GM21723 (cell line): ENCODE data around the gene TTC16.
A peak's percentile ranks its signal among the peaks of the same experiment; 100 is the strongest.

ENCODE experiments used
- ATAC-seq: cut with Tn5 transposase; IDR thresholded peaks from one replicate; pipeline ENCODE4 v1.9.1; 2021; ENCODE audit warnings: mild to moderate bottlenecking, moderate library complexity; ENCODE audit not compliant: unreplicated experiment

Gene TTC16

DNA sequence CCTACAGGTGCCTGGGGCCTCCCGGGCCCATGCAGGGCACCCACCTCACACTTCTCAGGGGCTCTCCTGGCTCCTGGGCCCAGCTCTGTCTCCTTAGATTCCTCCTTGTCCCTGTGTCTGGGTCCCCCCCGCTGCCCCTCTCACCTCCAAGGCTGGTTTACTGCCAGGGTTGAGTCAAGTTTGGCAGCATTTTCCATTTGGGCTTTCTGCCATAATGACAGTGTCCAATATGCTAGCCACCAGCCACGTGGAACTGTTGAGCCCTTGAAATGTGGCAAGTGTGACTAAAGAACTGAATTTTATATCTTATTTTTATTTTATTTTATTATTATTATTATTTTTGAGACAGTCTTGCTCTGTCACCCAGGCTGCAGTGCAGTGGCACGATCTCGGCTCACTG is 1.9 kb downstream of the TTC16 start:
- ATAC-seq, result no peak

DNA sequence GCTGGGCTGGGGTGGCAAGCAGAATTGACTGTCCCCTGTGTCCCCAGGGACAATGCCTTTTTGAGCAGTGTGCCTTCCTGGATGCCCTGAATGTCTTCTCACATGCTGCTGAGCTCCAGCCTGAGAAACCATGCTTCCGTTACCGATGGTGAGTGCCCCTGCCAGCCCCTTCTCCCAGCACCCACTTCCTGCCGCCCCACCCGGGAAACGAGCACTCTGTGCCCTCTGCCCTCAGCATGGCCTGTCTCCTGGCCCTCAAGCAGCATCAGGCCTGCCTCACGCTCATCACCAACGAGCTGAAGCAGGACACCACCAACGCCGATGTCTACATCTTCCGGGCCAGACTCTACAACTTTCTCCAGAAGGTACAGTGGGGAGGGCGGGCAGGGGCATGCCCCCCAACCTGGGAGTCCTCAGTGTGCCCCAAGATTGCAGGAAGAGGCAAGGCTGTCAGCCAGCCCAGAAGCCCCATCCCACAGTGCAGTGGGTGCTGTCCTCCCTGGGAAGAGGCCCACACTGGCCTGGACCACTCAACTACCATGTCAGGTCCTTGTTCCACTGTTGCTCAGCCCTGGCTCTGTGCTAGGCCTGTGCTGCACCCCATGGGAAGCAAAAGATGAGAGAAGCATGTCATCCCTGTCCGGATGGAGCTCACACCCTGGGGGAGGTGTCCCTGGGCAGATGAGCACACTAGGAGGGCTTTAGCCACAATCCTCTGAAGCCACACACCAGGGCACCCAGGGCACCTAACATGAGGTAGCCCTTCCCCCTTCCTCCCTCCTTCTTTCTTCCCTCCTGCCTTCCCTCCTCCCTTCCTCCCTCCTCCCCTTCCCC is 4.4 kb downstream of the TTC16 start:
- ATAC-seq, result no peak

DNA sequence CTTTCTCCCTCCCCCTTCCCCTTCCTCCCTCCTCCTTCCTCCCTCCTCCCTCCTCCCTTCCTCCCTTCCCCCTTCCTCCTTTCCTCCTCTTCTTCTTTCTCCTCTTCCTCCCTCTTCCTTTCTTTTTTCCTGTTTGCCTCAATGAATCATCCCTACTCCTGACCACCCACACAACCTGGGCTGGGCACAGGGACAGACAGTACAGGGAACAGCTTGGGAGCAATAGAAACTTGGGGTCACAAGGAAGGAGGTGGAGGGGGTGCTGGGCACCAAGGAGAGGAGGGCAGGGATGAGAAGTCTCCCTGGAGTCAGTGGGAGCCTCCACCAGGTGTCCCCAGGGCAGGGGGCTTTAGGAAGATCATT is 5.0 kb downstream of the TTC16 start:
- no peak for ATAC-seq

DNA sequence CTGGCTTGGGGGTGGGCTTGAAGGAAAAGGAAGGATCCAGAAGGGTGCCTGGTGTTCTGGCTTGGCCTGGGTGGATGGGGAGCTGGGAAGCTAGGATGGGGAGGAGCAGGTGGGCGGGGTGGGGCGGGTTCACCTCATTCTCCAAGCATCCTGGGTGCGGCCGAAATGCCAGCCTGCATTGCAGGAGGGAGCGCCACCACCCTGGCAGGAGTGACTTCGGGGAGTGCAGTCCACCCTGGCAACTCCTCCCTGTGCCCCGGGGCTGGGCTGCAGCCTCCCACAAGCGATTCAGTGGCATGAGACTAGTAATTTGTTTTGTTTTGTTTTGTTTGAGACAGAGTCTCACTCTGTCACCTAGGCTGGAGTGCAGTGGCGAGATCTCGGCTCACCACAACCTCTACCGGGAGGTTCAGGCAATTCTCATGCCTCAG is 5.5 kb downstream of the TTC16 start:
- ATAC-seq, result no peak

DNA sequence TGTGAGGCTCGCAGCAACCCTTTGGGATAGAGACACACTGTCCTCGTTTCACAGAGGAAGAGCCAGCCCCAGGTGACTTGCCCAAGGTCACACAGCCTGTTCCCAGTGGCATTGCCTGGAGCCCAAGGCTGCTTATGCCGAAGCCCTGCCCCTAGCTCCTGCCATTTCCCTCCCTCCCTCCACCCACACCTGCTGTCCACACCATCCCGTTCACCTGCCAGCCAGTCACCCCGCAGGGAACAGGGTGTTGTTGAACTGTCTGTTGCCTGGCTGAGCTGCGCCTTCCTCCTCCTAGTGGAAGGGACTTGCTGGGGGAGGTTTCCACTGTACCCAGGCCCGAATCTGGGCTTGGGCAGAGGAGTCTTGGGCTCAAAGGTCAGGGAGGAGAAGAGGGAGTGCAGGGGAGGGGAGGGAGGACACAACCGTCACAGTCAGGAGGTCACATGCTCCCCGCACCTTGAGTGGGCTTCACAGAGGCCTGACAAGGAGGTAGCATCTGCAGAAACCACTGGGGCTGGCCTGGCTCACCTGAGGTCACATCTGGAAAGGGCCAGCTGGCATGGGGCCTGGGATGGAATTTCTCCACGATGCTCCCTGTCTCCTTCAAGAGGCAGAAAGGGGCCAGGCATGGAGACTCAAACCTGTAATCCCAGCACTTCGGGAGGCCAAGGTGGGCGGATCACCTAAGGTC is 6.3 kb downstream of the TTC16 start:
- ATAC-seq, result no peak

DNA sequence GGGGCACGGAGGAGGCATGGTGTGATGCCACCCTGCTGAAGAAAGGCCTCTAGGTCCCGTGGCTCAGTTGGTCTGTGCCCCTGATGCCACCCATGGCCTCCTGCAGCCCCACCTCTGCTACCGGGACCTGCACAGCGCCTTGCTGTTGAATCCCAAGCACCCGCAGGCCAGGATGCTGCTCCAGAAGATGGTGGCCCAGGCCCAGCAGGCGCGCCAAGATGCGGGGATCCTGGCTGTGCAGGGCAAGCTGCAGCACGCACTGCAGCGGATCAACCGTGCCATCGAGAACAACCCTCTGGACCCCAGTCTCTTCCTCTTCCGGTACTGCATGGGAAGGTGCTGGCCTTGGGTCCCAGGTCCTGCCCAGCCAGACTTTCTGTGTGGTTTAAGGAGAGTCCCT is 7.1 kb downstream of the TTC16 start:
- ATAC-seq, result no peak

DNA sequence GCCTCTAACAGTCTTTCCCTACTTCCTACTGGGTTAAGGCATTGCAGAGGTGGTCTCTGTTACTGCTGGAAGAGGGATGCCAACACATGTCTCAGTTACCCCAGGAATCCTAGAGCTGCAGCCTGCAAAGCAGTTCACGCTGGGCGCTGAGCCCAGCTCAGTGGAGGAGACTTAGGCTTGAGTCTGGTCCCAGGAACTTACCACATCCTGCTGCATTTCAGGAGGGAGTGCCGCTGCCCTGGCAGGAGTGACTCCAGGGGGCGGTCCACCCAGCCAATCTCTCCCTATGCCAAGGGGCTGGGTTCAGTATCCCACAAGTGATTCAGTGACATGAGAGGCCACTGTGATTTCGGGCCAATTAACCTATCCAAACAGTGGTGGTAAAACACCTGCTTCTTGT is 7.6 kb downstream of the TTC16 start:
- ATAC-seq, result no peak

DNA sequence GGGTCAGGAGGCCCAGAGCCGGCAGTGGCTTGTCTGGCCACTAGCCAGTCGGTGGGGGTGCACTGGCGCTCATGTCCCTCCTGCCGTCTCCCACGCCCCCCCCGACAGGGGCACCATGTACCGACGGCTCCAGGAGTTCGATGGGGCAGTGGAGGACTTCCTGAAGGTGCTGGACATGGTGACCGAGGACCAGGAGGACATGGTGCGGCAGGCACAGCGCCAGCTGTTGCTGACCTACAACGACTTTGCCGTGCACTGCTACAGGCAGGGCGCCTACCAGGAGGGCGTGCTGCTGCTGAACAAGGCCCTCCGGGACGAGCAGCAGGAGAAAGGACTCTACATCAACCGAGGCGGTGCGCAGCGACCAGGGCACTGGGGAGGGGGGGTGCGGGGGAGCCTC is 8.1 kb downstream of the TTC16 start:
- ATAC-seq, result no peak

DNA sequence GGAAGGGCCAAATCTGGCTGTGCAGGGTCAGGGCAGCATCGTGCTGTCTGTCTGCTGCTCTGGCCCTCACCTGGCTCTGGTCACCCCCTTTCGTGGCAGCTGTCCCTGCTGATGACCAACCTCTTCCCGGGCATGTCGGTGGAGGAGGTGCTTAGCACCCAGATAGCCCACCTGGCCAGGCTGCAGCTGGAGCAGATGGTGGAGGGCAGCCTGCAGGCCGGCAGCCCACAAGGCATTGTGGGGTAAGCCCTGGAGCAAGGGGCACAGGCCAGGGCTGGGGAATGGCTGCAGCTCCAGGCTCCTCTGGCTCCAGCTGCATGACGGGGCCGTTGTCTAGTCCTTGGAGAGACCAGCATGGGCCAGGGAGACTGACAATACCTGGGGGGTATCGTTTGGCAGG is 11.0 kb downstream of the TTC16 start:
- no peak for ATAC-seq

DNA sequence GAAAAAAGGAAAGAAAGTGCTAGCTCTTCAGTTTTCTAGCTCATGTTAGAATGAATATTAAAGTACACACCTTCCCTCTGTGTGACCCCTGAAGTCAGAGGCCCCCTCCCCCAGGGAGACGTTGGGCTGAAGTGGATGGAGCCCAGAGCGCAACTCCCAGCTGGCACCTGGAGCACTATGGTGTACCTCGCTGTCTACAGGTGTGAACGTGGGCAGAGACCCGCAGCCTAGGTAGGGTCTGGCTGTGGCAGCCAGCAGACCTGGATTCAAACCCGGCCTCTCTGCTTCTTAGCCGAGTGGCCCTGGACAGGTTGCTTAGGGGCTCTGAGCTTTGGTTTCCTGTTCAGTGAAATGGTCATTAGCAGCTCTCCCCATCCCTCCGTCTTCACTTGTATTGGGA is 12.9 kb downstream of the TTC16 start:
- no peak for ATAC-seq

DNA sequence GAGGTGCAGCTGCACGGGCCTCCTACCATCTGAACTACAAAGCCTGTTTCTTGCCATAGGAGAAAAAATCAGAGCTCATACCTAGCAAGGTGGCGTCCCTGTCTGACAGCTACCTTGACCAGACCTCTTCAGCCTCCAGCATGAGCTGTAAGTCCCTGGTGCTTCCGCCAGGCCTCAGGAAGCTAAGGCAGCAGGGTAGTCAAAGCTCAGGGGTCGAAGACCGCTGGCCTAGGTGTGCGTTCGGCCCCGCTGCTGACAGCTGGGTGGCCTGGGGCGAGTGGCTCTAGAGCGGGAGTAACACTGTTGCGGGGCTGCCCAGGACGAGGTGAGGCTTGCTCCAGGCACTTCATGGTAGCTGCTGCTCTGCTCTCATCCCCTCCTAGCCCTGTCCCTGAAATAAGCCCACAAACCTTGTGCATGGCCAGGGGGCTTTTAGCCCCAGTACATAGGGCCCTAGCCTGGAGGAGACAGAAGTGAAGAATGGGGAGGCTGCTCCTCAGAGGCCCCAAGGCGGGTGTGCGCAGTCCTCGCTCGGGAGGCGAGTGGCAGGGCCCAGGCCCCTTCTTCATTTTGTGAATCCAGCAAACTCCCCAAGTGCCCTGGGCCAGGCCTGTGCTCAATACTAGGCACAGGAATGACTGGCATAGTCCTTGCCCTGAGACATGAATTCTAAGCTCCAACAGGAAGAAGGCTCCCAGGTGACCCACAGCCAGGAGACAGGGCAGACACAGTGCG is 13.8 kb downstream of the TTC16 start:
- ATAC-seq, result no peak

DNA sequence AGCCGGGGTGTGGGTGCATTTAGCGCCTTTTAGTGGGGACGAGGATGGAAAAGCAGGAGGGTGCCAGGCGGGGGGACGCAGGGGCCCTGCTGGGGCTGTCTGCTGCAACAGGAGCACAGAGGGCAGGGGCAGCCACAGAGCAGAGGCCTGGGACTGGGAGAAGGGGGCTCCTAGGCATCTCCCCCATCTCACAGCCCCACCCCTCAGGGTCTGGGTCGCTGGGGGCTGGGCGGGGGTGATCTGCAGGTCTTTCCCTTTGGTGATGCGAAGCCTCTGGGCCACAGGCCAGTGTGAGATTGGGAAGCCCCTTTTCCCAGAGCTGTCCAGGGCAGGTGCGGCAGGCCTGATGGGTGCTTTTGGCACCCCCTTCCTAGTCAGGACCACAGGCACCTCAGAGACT is 14.4 kb downstream of the TTC16 start:
- ATAC-seq, result no peak

DNA sequence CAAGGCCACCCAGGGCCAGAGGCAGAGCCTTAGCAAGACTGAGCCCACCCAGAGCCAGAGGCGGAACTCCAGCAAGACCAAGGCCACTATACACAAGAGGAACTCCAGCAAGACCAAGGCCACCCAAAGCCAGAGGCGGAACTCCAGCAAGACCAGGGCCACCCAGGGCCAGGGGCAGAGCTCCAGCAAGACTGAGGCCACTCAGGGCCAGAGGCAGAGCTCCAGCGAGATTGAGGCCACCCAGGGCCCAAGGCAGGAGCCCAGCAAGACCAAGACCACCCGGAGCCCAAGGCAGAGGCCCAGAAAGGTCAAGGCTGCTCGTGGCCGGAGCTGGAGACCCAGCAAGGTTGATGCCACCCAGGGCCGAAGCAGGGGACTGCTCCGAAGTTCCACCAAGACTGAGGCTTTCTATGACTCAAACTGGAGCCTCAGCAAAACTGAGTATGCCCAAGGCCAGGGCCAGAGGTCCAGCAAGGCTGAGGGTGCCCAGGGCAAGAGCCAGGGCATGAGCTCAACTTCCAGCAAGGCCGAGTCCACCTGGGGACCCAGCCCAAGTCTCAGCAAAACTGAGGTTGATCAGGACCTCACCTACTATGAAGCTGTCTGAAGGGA is 15.0 kb downstream of the TTC16 start:
- no peak for ATAC-seq

DNA sequence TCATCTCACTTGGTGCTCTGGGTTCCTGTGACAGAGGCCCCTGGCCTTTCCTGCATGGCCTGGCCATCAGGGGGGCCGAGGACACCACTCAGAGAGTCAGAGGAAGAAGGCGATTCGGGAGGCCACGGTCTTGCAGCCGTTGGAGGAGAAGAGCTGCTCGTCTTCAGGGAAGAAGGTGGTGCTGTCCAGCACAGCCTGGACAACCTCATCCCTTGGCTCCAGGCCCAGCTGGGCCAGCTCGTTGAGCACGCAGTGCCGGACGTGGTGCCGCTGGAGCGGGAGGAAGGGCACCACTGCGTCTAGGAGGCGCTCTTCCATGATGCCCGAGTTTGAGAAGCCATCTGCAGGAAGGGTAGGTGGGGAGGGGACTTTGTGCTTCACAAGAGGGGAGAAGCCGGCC is 16.1 kb downstream of the TTC16 start:
- no peak for ATAC-seq

DNA sequence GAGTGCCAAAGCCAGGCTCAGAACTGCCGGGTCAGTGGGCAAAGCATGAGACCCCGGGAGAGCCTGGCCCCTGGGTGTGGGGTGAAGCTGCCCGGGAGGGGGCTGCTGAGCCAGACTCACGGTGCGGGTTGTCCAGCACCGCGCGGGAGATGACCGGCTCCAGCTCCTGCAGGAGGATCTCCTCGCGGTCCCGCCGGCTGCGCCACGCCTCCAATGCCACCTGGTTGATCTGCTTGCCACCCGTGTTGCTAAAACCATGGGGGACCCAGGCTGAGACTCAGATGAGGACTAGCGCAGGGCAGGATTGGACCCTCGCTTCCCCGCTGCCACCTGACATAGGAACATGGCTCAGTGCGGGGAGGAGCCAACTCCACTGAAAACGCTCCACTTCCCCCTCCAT is 16.6 kb downstream of the TTC16 start:
- no peak for ATAC-seq

DNA sequence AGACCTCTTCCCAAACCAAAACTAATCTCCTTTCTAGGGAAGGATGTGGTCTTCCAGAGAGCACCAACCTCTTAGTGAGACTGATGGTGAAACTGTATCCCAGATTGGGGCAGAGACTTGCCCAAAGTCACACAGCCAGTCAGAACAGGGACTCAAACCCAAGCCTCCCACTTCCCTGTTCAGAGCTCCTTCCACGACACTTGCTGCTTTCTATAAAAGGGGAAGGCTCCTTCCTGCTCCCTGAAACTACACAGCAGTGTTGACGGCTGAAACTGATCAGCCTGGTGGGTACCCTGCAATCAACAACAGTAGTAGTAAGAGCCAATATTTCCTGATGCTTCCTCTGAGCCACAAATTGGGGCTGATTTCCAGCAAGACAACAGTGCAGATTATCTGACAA is 17.7 kb downstream of the TTC16 start:
- ATAC-seq, result no peak

DNA sequence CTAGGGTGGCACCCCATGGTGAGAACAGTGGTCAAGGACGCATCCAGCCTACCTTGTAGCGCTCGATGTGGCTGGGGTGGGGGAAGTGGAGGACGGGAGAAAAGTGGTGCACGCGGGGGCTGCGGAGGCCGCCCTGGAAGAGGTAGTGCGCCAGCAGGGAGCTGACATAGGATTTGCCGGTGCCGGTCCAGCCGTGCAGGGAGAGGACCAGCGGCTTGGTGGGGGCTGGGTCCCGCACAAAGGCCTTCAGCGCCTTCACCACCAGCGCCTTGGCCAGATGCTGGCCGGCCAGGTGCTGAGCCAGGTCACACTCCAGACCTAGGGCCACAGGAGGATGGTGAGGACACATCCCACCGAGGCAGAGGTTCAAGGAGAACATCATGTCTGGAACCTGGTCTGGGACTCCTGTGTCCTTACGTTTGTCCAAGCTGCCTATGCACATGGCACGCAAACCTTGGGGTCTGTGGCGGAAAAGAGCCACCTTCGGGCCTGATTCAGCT is 18.4 kb downstream of the TTC16 start:
- ATAC-seq, result no peak

DNA sequence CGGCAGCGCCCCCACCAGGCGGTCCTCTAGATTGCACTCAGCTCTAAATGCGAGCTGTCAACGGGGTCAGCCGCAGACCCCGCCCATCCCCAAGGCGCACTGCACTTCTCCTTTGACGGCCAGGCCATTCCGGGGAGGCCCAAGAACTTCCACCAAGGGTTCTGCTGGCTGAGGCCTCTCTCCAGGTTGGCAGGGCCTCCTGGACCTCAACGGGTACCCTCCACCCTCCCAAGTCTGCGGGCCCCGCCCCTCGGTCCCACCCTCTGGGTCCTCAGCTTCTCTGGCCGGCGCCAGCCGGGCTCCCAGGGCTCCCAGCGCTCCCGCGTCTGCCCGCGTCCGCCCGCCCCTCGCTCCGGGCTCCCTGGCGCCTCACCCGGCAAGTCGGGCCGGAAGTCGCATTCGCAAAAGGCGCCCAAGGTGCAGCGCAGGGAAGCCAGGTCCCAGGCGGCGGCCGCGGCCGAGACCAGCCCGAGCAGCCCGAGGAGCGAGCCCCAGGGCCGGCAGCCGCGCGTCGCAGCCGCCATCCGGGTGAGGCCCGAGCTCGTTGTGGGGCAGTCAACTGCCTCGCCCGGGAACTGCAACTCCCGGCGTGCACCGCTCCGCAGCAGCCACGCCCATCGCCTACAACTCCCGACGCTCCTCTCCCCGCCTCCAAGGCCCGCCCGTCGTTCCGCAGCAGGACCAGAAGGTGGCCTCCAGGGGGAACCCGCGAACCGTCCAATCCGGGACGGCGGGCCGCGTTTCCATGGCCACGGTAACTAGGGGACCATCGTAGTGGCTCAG is 19.1 kb downstream of the TTC16 start, which contains the start of gene TOR2A:
TOR2A (minus strand) TSS at position 548 of the 783 bp plus-strand sequence; CDS start at position 524, 24 bp downstream.
- ATAC-seq, result peak; percentile 83

DNA sequence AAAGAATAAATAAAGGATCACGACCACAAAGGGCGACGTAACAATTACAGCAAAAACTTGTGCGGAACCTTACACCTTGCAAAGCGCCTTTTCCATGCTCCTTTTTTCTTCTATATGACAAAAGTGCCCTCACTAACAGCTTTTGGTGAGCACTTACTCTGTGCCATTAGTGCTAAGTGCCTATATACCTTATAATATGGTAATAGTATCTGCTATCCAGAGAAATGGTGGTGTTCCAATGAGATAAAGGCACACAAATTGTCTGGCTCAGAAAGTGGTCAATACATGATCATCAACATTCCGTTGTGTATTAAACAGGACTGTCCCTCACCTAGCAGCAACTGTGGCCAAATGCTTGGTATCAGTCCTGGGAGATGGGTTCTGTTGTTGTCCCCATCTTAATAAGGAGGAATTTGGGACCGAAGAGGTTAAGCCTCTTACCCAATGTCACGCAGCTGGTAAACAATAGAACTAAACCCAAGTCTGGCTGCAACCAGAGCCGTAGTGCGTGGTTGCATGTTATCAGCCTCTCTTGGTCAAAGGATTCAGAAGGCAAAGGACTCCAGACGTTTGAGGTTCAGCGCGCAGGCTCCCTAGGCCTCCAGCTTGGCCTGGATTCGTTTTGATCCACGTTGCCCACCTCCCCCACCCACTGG is 19.8 kb downstream of the TTC16 start:
- ATAC-seq, result peak; percentile 13

DNA sequence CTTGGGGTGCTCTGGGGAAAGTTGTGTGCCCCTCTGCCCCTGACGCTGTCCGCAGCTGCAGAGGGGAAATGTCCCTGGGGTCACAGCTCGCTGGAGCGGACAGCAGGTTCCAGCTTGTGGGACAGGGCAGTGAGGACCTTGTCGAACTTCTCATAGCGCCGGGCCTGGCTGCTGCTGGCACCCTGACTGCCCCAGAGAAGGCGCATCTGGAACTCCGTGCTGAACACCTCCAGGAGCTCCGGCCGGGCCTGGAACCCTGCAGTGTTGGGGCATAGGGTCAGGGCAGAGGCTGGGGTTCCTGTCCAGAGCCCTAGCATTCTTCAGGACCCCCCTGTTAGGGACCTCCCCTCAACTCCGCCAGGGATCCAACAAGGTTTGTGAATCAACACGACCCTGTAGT is 22.8 kb downstream of the TTC16 start:
- no peak for ATAC-seq
